Measurements from ENCODE around the gene HRAS. TPM values are rescaled to one million over a fixed set of nuclear protein-coding genes. Genes with fewer than 3 reads are reported as not detected.

HRAS gene
- total and polyA plus RNA-seq, 2 of the 13 experiments (the other 11 are each of a cell fraction or from before 2014, with no cell fraction given), result 32.9 to 50.0 TPM

DNA sequence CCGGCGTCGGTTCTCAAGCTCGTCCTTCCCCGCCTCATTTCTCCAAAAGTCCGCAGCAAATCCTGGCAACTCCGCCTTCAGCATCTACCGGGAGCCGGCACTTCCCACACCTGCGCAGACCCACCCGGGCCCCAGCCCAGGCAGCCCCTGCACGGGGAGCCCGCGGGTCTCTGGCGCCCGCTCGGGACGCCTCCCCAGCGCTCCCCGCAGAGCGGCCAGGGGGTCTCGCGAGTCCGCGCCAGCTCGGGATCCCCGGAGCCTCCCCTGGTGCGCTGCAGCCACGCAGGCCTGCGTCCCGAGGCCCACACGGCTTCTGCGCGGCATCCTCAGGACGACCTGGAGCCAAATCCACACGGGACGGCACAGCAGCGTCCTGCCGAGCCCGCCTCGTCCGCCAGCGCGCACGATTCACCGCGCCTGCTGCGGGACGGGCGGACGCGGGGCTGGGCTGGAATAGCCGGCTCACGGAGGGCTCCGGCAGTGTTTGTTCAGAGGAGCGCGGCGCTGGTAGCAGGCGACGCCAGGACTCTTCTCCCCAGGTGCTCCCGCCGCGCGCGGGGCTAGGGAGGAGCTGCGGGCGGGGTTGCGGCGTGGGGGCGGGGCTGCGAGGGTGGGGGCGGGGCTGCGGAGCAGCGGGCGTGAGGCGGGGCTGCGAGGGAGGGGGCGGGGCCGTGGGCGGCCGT is 40.1 kb upstream of the HRAS start (continued):
- TF ChIP-seq DMTF1 (CRISPR knock-in tag; IDR thresholded peaks at IDR 0.05) (no peak), ZNF205 (CRISPR knock-in tag; IDR thresholded peaks at IDR 0.05) (peak; percentile 60; the same call in 1 of the 2 replicates), ZKSCAN5 (CRISPR knock-in tag; IDR thresholded peaks at IDR 0.05) (no peak), HOMEZ (CRISPR knock-in tag; IDR thresholded peaks at IDR 0.05; ENCODE audit: low read depth) (no peak), ZNF274 (CRISPR knock-in tag; IDR thresholded peaks at IDR 0.05) (no peak), ZNF432 (CRISPR knock-in tag; IDR thresholded peaks at IDR 0.05; ENCODE audit: borderline replicate concordance) (no peak), ZNF773 (CRISPR knock-in tag; IDR thresholded peaks at IDR 0.05; ENCODE audit: borderline replicate concordance) (no peak), ZNF263 (CRISPR knock-in tag; IDR thresholded peaks at IDR 0.05) (peak; percentile 98), ESRRA (CRISPR knock-in tag; IDR thresholded peaks at IDR 0.05; ENCODE audit: low read depth) (no peak), ZNF781 (CRISPR knock-in tag; IDR thresholded peaks at IDR 0.05; ENCODE audit: borderline replicate concordance, not compliant biosample characterization) (no peak), TAF1 (CRISPR knock-in tag; IDR thresholded peaks at IDR 0.05) (no peak), KMT2A (CRISPR knock-in tag; IDR thresholded peaks at IDR 0.05) (no peak), ZC3H4 (CRISPR knock-in tag; IDR thresholded peaks at IDR 0.05; ENCODE audit: borderline replicate concordance) (no peak), ATF5 (CRISPR knock-in tag; IDR thresholded peaks at IDR 0.05; ENCODE audit: low read depth) (no peak), ELF1 (CRISPR knock-in tag; IDR thresholded peaks at IDR 0.05) (no peak), ZNF616 (CRISPR knock-in tag; IDR thresholded peaks at IDR 0.05; ENCODE audit: low read depth) (no peak), MAX (IDR thresholded peaks at IDR 0.05) (peak; percentile 72; the same call in 1 of the 2 replicates), DMAP1 (CRISPR knock-in tag; IDR thresholded peaks at IDR 0.05) (no peak; the same call in 1 of the 2 replicates), ZBTB33 (CRISPR knock-in tag; IDR thresholded peaks at IDR 0.05) (no peak), DZIP1 (CRISPR knock-in tag; IDR thresholded peaks at IDR 0.05) (no peak; the same call in 1 of the 2 replicates), TARDBP (CRISPR knock-in tag; IDR thresholded peaks at IDR 0.05) (no peak)
